ENCODE data around the gene PLEKHH2.
"Not testable (repeated sequence)": the region's sequence is repeated elsewhere in the genome, so short reads cannot be mapped to it uniquely, and the experiment has no call there.

PLEKHH2 gene

GRCh38 chr2:43637030-43637803 is at the start of gene PLEKHH2:
Gene PLEKHH2 (plus strand): TSS chr2:43637260. CDS start chr2:43644674, 7,414 bp downstream.
- DNase-seq (ENCODE audit: low read depth, low spot score) = peak; percentile 96

- peak; percentile 65 for DNase-seq (ENCODE audit: low read depth, low spot score)
These were observed 44.6 kb upstream of the PLEKHH2 start for GRCh38 chr2:43592443-43592842.

- DNase-seq (ENCODE audit: low read depth, low spot score) = no peak
These were observed 43.8 kb upstream of the PLEKHH2 start for GRCh38 chr2:43593254-43593653.

GRCh38 chr2:43594875-43595274 is 42.2 kb upstream of the PLEKHH2 start:
- no peak for DNase-seq (ENCODE audit: low read depth, low spot score)

DNA sequence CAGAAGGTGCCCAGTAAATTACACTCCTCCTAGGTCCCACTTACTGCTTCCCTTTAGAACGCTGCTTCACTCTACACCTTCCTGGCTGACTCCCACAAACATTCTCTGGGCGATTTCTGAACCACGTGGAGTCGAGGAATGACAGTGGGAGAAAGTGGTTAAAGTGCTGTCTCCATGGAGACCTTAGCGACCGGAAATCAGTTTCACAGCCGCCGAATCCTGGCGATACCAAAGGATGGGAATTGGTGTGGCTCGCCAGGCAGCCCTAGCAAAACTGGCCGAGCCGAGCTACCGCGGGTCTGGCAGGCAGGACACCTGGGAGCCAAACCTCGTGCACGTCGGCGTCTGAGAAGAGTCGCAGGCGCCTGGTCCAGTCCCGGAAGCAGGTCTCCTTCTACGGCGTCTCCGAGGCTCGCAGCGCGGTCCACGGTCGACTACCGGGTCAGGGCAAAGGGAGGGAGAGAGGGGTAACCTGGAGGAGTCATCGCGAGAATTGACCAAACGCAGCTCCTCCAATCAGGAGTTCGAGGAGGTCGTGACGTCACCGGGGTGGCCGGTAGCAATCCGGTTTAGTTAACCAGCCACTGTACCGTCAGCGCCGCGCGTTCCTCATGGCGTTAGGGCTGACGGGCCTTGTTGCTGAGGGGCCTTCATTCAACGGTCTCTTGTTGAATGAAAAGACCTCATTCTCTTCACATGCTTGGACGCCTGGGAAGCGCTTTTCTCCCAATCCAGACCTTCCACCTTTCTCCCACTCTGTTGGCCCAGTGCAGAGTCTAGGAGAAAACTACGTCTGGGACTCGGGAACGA is 41.3 kb upstream of the PLEKHH2 start, which contains the start of gene THADA:
THADA (minus strand) TSS at position 436 of the 810 bp plus-strand sequence. CDS start 3,646 bp downstream, outside the sequence.
- peak; percentile 100 for DNase-seq (ENCODE audit: low read depth, low spot score)

DNA sequence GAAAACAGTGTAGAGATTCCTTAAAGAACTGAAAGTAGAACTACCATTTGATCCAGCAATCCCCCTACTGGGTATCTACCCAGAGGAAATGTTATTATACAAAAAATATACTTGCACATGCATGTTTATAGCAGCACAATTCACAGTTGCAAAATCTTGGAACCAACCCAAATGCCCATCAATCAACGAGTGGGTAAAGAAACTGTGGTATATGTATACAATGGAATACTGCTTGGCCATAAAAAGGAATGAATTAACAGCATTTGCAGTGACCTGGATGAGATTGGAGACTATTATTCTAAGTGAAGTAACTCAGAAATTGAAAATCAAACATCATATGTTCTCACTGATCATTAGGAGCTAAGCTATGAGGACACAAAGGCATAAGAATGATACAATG is 36.5 kb upstream of the PLEKHH2 start:
- DNase-seq (ENCODE audit: low read depth, low spot score) = not testable (repeated sequence)

- DNase-seq (ENCODE audit: low read depth, low spot score) = no peak
These were observed 32.4 kb upstream of the PLEKHH2 start for GRCh38 chr2:43604674-43605073.

DNA sequence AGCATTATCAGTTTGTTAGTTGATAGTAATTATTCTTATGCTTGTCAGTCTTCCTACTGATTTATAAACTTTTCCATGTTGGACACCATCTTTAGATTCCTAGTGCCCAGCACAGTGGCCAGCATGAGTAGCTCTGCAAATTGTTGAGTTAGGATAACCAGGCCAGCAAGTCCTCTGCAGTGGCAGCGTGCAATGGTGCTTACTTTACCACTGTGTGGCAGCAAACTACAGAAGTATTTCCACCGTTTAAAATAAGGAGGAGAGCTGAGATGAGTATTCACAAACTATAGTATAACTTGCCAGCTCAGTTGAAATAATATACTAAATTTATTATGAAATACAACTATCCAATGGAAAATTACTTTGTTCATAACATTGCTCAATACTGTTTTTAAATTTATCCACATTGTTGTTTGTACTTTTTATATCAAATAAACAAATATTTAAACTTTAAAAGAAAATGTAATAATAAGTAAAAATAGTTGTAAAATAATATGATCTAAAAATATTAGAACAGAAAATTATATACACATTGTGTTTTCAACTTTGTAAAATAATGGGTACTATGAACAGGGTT is 31.9 kb upstream of the PLEKHH2 start:
- peak; percentile 64 for DNase-seq (ENCODE audit: low read depth, low spot score)

DNA sequence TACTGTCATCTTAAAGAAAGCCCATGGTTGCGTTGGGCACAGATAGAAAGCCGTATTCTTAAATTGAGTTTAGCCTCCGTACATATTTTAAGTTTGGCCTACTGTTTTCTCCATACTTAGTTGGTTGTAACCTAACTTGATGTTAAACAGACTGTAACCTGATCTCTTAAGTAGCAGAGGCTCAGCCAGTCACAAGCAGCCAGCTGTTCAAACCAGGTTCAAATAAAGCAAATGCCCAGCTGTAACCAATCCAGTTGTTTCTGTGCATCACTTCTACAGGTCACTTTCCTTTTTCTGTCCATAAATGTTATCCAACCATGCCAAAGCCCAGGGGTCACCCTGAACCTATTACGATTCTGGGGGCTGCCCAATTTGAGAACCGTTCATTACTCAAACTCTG is 31.2 kb upstream of the PLEKHH2 start:
- DNase-seq (ENCODE audit: low read depth, low spot score) = no peak

- peak; percentile 72 for DNase-seq (ENCODE audit: low read depth, low spot score)
These were observed 27.7 kb upstream of the PLEKHH2 start for GRCh38 chr2:43609290-43609918.

- no peak for DNase-seq (ENCODE audit: low read depth, low spot score)
These were observed 26.7 kb upstream of the PLEKHH2 start for GRCh38 chr2:43610361-43610760.

- DNase-seq (ENCODE audit: low read depth, low spot score) = peak; percentile 87
These were observed 24.8 kb upstream of the PLEKHH2 start for GRCh38 chr2:43611987-43612894.

DNA sequence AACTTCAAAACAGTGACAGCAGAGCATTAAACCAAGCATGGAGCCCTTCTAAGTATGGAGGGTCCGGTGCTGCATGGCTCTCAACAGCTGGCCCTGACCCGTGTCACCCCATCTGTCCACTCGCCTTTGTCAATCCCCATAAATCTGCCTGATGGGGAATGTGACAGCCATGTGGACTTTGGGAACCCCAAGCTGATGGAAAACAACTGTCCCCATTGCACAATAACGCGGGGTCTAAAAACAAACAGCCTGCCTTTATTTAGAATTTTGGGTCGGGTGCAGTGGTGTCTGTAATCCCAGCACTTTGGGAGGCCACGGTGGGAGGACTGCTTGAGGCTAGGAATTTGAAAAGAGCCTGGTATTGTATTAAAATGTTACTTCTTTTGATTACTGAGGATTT is 24.1 kb upstream of the PLEKHH2 start:
- no peak for DNase-seq (ENCODE audit: low read depth, low spot score)

DNA sequence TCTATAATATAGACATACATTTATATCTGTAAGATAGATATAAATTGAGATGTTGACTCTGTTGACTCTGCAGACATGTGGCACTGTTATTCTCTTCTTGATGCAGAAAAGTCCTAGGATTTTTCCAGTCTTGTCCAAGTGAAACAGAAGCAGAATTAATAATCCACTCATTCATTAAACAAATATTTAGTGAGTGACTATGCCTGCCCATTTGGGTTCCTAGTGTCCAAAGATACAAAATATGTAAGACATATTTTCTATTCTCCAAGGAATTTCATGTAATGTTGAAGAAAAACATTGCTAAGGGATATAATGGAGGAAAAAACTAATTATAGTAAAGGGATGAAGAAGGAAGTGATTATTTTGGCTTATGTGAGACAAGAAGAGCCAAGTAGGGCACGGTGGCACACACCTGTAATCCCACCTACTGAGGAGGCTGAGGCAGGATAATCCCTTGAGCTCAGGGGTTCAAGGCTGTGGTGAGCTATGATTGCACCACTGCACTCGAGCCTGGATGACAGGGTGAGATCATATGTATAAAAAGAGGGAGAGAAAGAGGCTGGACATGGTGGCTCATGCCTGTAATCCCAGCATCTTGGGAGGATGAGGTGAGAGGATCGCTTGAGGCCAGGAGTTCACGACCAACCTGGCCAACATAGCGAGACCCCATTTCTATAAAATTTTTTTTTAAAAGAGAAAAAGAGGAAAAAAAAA is 19.9 kb upstream of the PLEKHH2 start:
- DNase-seq (ENCODE audit: low read depth, low spot score) = no peak

GRCh38 chr2:43619511-43619910 is 17.5 kb upstream of the PLEKHH2 start:
- no peak for DNase-seq (ENCODE audit: low read depth, low spot score)

GRCh38 chr2:43622931-43623451 is 14.1 kb upstream of the PLEKHH2 start:
- DNase-seq (ENCODE audit: low read depth, low spot score) = no peak

DNA sequence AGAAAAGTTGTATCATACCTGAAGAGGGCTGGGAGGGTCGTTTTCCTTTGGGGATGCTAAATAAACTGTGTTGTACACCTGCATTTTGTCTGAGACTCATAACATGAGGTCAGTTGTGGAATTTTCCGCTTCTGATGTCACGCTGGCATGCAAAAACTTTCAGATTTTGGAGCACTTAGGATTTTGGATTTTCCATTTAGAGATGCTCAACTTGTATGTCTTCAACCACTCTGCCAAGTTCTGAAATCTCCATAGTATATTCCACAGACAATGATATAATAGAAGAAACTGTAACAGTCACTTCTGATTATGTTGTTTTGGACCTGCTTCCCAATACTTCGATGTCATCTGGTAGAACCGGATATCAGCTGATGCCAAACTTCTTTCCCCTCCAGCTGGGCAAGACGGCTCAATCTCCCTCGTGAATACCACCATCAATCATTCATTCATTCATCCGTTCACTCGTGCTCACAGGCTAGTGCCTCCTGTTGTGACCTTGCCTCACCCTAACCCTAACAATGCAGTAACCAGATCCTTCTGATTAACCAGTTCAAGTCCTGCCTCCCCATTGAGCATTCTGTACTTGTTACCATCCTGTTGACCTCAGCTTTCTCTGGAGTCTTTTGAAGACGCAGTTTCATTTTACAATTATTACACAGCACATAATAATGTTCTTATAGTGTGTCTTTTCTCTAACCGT is 5.3 kb upstream of the PLEKHH2 start:
- DNase-seq (ENCODE audit: low read depth, low spot score) = no peak

- peak; percentile 66 for DNase-seq (ENCODE audit: low read depth, low spot score)
These were observed 2.3 kb upstream of the PLEKHH2 start for GRCh38 chr2:43634604-43635306.

DNA sequence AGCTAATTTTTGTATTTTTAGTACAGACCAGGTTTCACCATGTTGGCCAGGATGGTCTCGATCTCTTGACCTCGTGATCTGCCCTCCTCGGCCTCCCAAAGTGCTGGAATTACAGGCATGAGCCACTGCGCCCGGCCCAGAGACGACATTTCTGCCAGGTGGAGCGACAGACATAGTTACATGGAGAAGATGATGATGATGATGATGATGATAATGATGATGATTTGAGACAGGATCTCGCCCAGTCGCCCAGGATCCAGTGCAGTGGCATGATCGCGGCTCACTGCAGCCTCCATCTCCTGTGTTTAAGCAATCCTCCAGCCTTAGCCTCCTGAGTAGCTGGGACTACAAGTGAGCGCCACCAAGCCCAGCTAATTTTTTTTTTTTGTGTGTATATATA is 907 bp upstream of the PLEKHH2 start:
- not testable (repeated sequence) for DNase-seq (ENCODE audit: low read depth, low spot score)

Measured in astrocyte of the hippocampus (primary cell).